Measurements from ENCODE around the gene TMEM117.

DNA sequence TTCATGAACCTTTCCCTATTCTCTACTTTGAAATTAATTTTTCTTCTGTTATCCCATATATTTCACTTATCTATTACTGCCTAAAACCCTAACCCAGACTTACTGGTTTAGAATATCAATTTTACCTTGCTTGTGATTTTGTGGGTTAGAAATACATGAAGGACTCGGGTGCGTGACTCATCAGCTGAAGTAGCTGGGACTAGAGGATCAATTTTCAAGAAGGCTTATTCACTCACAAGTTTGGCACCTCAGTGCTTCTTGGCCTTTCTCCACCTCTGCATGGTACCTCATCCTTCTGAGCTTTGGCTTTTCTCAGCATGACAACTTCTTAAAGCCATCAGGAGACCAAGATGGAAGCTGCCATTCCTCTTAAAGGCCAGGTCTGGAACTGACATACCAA lies 57.8 kb downstream of the TMEM117 start:
- TF ChIP-seq EZH2 (IDR thresholded peaks at IDR 0.05; ENCODE audit: borderline replicate concordance, low read depth, low read length, poor library complexity, severe bottlenecking) (no peak), CTCF (conservative IDR thresholded peaks at IDR 0.05; ENCODE audit: low read depth, low read length) (no peak)

Measured in A673 (cell line).